DND-41 (cell line): ENCODE data around the gene WFIKKN1.

Experiments
- ATAC-seq: fragments of 200-7000 bp; cut with Tn5 transposase; 3 replicates; pipeline ENCODE4 v1.9.1; 2021; ENCODE audit warnings: low read depth; ENCODE audit not compliant: insufficient read depth
- DNase-seq: peaks from one replicate; pipeline ENCODE4 v3.0.0-alpha.2; 2020
- H2AFZ ChIP-seq: 2 replicates; pipeline ENCODE4 v1.6.0; 2012; ENCODE audit warnings: low read depth, low read length
- H3K27ac ChIP-seq: 2 replicates; pipeline ENCODE4 v1.5.1; 2012; ENCODE audit warnings: low read length, inconsistent platforms
- H3K27me3 ChIP-seq: fragments of 200-600 bp; sonication (generic); 2 replicates; pipeline ENCODE4 v1.6.0; 2012; ENCODE audit warnings: low read length, mild to moderate bottlenecking, inconsistent platforms; ENCODE audit not compliant: insufficient read depth, poor library complexity
- H3K36me3 ChIP-seq: 2 replicates; pipeline ENCODE4 v1.5.1; 2012; ENCODE audit warnings: low read length, inconsistent platforms; ENCODE audit not compliant: insufficient read depth
- H3K4me1 ChIP-seq: 2 replicates; pipeline ENCODE4 v1.5.1; 2012; ENCODE audit warnings: mild to moderate bottlenecking, low read length; ENCODE audit not compliant: insufficient read depth
- H3K4me2 ChIP-seq: 2 replicates; pipeline ENCODE4 v1.6.0; 2012; ENCODE audit warnings: mild to moderate bottlenecking, moderate library complexity, low read length, inconsistent platforms; ENCODE audit not compliant: insufficient read depth
- H3K4me3 ChIP-seq, 2 experiments: fragments of 200-600 bp in 1 of 2; shearing (Covaris generic) in 1 of 2; 2 replicates each; pipeline ENCODE4 v1.5.1; 2012 to 2016; ENCODE audit warnings: inconsistent platforms in 2 of 2, low read length in 2 of 2, mild to moderate bottlenecking in 2 of 2, low read depth in 1 of 2, moderate library complexity in 1 of 2
- H3K79me2 ChIP-seq: 2 replicates; pipeline ENCODE4 v1.6.0; 2012; ENCODE audit warnings: low read length, inconsistent platforms; ENCODE audit not compliant: insufficient read depth
- H3K9ac ChIP-seq: 2 replicates; pipeline ENCODE4 v1.6.0; 2012; ENCODE audit warnings: low read depth, mild to moderate bottlenecking, inconsistent platforms, low read length, moderate library complexity
- H3K9me3 ChIP-seq: 2 replicates; pipeline ENCODE4 v1.5.1; 2012; ENCODE audit warnings: low read length, moderate library complexity, mild to moderate bottlenecking, inconsistent platforms; ENCODE audit not compliant: insufficient read depth, severe bottlenecking
- H4K20me1 ChIP-seq: 2 replicates; pipeline ENCODE4 v1.6.0; 2012; ENCODE audit warnings: low read length; ENCODE audit not compliant: insufficient read depth
- CTCF ChIP-seq: IDR thresholded peaks from 2 replicates; pipeline ENCODE4 v1.5.1; 2012; ENCODE audit warnings: borderline replicate concordance, low read length, moderate library complexity, mild to moderate bottlenecking; ENCODE audit not compliant: poor library complexity, severe bottlenecking; ENCODE audit errors: extremely low read depth
- EZH2 ChIP-seq: IDR thresholded peaks from 3 replicates; pipeline ENCODE4 v1.6.1; 2012; ENCODE audit warnings: borderline replicate concordance, low read depth, mild to moderate bottlenecking, moderate library complexity, low read length, inconsistent platforms; ENCODE audit not compliant: severe bottlenecking

WFIKKN1 gene

GRCh38 chr16:634996-635395 lies 4.2 kb downstream of the WFIKKN1 start:
- Histone ChIP-seq H4K20me1 (peaks cover 28% of the 10 kb centered on the region), H3K9ac (peak overlapping the region; percentile 92), H3K4me1 (peaks cover 27% of the 10 kb centered on the region), H3K79me2 (peaks cover 23% of the 10 kb centered on the region), H3K4me2 (peak overlapping the region; percentile 92), H3K27ac (peak overlapping the region; percentile 84), H3K9me3 (no peaks in the 10 kb centered on the region), H2AFZ (no peak overlapping the region), H3K36me3 (peaks cover 17% of the 10 kb centered on the region), H3K27me3 (no peaks in the 10 kb centered on the region), H3K4me3 (peak overlapping the region; percentile 80 to 84; a peak in 3 of 4 replicates)
- TF ChIP-seq EZH2 (no peak), CTCF (no peak)
- no peak for ATAC-seq
- DNase-seq = no peak

GRCh38 chr16:635573-636205 lies 4.9 kb downstream of the WFIKKN1 start:
- Histone ChIP-seq H3K36me3 (peaks cover 17% of the 10 kb centered on the region), H3K79me2 (peaks cover 23% of the 10 kb centered on the region), H3K9me3 (no peaks in the 10 kb centered on the region), H4K20me1 (peaks cover 25% of the 10 kb centered on the region), H2AFZ (peak overlapping the region; percentile 86), H3K4me3 (peak overlapping the region; percentile 80 to 84), H3K27me3 (no peaks in the 10 kb centered on the region), H3K27ac (peak overlapping the region; percentile 84), H3K4me1 (peaks cover 27% of the 10 kb centered on the region), H3K9ac (peak overlapping the region; percentile 92), H3K4me2 (peak overlapping the region; percentile 92)
- DNase-seq (peak; percentile 27), ATAC-seq (peak; percentile 6; the same call in 2 of the 3 replicates)
- no peak for TF ChIP-seq EZH2
- no peak for TF ChIP-seq CTCF

- Histone ChIP-seq H3K4me2 (peak within 1 kb of the TSS; percentile 92), H3K27me3 (no peaks in the 10 kb centered on the region), H2AFZ (peak within 1 kb of the TSS; percentile 89), H3K27ac (peak within 1 kb of the TSS; percentile 91), H3K4me1 (peaks cover 31% of the 10 kb centered on the region), H4K20me1 (peaks cover 22% of the 10 kb centered on the region), H3K9me3 (no peaks in the 10 kb centered on the region), H3K36me3 (peaks cover 17% of the 10 kb centered on the region), H3K79me2 (peaks cover 23% of the 10 kb centered on the region), H3K4me3 (peak within 1 kb of the TSS; percentile 80 to 84), H3K9ac (peak within 1 kb of the TSS; percentile 92)
- DNase-seq = peak; percentile 96
- ATAC-seq = peak; percentile 86
- TF ChIP-seq CTCF (peak; percentile 29), EZH2 (no peak)
These were observed 5.7 kb downstream of the WFIKKN1 start, which contains the start of gene METTL26 for GRCh38 chr16:636206-637080. Gene METTL26, minus strand, starts transcription at chr16:636305. Its CDS starts 15 bp downstream, at chr16:636290.
